Thoracic aorta (tissue), 2 donors: ENCODE results near the gene LAMA1. TPM values are rescaled to one million over a fixed set of nuclear protein-coding genes. Genes with fewer than 3 reads are reported as not detected.

Experiments used
- ATAC-seq: fragments of 150-250 bp; one replicate; pipeline ENCODE4 v1.8.0; 2017; ENCODE audit warnings: low read depth; ENCODE audit not compliant: insufficient number of reproducible peaks, low FRiP score
- DNase-seq: peaks from one replicate; pipeline ENCODE4 v3.0.0-alpha.2; 2020; ENCODE audit warnings: low spot score
- H3K27ac ChIP-seq, 2 donors: fragments of 200-600 bp; sonication (generic); 1 replicate in 1 of 2; 2 replicates in 1 of 2; pipeline ENCODE4 v1.5.1; 2016; ENCODE audit warnings: mild to moderate bottlenecking in 2 of 2, moderate library complexity in 2 of 2
- H3K27me3 ChIP-seq: fragments of 200-600 bp; sonication (generic); replicated peaks from 2 replicates; pipeline ENCODE4 v1.6.0; 2016; ENCODE audit warnings: mild to moderate bottlenecking; ENCODE audit not compliant: insufficient read depth
- H3K36me3 ChIP-seq: fragments of 200-600 bp; sonication (generic); one replicate; pipeline ENCODE4 v1.5.1; 2016
- H3K4me1 ChIP-seq, 2 donors: fragments of 200-600 bp; sonication (generic); 1 replicate in 1 of 2; 2 replicates in 1 of 2; pipeline versions ENCODE4 v1.5.1 to v1.6.0; 2016; ENCODE audit warnings: low read depth in 2 of 2, mild to moderate bottlenecking in 1 of 2; ENCODE audit not compliant: control insufficient read depth in 1 of 2
- H3K4me3 ChIP-seq: fragments of 200-600 bp; sonication (generic); 2 replicates; pipeline ENCODE4 v1.5.1; 2016; ENCODE audit warnings: mild to moderate bottlenecking
- H3K9me3 ChIP-seq: fragments of 200-600 bp; sonication (generic); 2 replicates; pipeline ENCODE4 v1.5.1; 2016
- total RNA-seq, 2 donors: library from RNA; depleted of rRNA; stranded (reverse); fragments of >200 nt; gene quantifications; one replicate each; pipeline versions ENCODE4 v1.1.0 to v1.2.3, GENCODE V29; 2016
- TF ChIP-seq, protein P1 (sequence below): fragments of 200-600 bp; sonication (generic); IDR thresholded peaks from one replicate; pipeline ENCODE4 v1.5.1; 2019; ENCODE audit warnings: antibody characterized with exemption

LAMA1 gene
- total RNA-seq, 2 donors from 2014 or later, result 0.56 TPM; not detected in 1

DNA sequence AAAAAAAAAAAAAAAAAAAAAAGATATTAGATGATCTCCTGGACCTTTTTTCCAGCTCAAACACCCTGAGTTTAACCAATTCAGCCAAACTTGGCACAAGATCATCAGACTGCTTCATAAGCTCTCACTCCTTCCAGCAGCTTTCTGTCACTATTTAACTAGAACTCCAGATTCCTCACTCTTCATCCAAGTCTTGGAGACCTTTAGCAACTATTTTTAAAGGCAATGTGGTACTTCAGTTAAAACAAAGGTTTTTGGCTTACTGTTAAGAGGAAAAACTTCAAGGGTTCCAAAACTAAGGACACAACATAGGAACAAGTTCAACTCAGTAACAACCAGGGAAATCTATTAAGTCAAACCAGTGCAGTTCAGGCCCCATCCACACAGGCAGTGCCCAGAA is 23.2 kb downstream of the LAMA1 start:
- Histone ChIP-seq H3K4me3 (no peak overlapping the region), H3K36me3 (no peaks in the 10 kb centered on the region), H3K9me3 (no peaks in the 10 kb centered on the region), H3K4me1 (peaks cover 4 to 19% of the 10 kb centered on the region in 2 donors), H3K27me3 (no peaks in the 10 kb centered on the region), H3K27ac (peak overlapping the region in 1 of 2 donors; percentile 30)
- DNase-seq, result no peak
- TF ChIP-seq, protein P1, sequence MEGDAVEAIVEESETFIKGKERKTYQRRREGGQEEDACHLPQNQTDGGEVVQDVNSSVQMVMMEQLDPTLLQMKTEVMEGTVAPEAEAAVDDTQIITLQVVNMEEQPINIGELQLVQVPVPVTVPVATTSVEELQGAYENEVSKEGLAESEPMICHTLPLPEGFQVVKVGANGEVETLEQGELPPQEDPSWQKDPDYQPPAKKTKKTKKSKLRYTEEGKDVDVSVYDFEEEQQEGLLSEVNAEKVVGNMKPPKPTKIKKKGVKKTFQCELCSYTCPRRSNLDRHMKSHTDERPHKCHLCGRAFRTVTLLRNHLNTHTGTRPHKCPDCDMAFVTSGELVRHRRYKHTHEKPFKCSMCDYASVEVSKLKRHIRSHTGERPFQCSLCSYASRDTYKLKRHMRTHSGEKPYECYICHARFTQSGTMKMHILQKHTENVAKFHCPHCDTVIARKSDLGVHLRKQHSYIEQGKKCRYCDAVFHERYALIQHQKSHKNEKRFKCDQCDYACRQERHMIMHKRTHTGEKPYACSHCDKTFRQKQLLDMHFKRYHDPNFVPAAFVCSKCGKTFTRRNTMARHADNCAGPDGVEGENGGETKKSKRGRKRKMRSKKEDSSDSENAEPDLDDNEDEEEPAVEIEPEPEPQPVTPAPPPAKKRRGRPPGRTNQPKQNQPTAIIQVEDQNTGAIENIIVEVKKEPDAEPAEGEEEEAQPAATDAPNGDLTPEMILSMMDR, result no peak
- no peak for ATAC-seq

DNA sequence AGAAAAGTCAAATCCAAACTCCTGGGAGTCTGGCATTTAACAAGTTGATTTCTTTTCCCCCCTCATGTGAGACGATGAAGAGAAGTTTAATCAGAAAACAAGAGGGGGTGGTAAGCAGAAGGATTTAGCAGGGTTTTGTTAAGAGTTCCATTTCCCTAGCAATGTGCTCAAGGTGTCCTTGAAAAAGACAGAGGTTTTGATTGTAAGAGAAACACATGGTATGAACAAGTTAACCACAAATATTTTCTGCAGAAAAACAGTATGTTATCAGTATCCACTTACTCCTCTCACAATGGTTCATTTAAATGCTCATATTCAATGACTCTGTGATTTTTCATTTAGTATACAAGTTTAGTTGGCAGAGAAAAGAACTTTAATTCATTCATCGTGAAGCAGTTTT is 26.8 kb downstream of the LAMA1 start:
- no peaks in the 10 kb centered on the region for H3K9me3 ChIP-seq
- TF ChIP-seq, protein P1, result no peak
- no peak for DNase-seq
- H3K36me3 ChIP-seq, result no peaks in the 10 kb centered on the region
- no peak overlapping the region for H3K4me3 ChIP-seq
- no peak overlapping the region for H3K27ac ChIP-seq
- no peak for ATAC-seq
- H3K4me1 ChIP-seq, result peaks cover 4 to 13% of the 10 kb centered on the region in 2 donors
- no peaks in the 10 kb centered on the region for H3K27me3 ChIP-seq

DNA sequence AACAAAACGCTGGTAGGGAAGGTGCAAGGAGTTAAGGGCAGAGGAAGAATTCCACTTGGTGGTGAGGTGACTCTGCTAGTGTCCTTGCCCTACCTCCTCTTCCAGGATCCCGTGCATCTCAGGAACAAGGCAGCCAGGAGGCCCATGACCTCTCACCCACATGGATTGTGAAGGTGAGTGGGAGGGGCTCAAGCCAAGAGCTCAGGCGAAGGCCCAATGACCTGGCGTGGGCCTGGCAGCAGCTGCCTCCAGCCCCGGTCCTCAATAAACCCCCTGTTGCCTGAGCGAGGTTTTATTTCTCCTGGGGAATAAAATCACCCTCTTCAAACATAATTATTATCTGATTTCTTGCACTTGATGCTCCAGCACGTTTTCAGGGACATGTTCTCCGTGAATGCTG is 28.2 kb downstream of the LAMA1 start:
- Histone ChIP-seq H3K27me3 (no peaks in the 10 kb centered on the region), H3K27ac (no peak overlapping the region), H3K36me3 (no peaks in the 10 kb centered on the region), H3K9me3 (no peaks in the 10 kb centered on the region), H3K4me1 (peaks cover 4 to 6% of the 10 kb centered on the region in 2 donors), H3K4me3 (no peak overlapping the region)
- DNase-seq, result no peak
- TF ChIP-seq, protein P1, result no peak
- ATAC-seq, result no peak

DNA sequence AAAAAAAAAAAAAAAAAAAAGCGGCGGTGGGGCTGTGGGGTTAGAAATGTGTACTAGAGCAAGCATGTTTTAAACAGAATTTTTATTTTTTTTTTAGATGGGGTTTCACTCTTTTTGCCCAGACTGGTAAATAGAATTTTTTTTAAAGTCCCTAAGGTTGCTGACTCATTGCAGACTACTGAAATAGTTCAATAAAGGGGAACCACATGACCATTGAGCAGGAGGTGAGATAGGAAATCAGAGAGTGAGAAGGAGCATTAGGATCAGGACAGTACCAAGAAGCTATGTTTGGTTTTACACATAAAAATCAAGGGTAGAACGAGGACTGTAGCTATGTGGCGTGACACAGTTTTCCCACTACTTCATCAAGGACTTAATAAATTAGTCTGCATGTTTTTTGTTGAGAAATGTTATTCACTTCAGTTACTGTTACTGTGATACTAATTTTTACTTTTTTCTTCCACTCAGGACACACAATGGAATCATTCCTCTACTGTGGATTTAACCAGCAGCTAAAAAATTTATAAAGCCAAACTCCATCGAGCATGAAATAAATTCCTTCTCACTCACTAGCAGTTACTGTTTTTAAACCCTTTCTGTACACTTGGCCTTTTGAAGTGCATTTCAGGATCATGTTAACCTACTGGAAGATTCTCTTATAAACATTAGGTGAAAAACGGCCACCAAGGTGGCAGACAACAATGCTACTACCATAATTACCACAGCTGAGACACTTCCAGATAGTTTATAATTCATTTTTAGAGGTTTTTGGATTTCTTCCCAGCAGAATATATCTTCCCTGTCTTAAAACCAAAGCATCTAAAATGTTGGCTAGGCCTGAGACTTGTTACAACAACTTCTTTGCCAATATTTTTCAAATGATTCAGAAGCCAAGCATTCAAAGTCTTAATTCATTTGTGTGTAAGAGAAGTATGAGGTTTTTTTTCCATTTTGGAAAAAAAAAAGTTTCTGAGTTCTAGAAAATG is 33.2 kb downstream of the LAMA1 start:
- TF ChIP-seq, protein P1, result no peak
- no peaks in the 10 kb centered on the region for H3K27me3 ChIP-seq
- H3K4me3 ChIP-seq, result no peak overlapping the region
- H3K27ac ChIP-seq, result peak overlapping the region; percentile 26 to 58
- H3K4me1 ChIP-seq, result peaks cover 16 to 22% of the 10 kb centered on the region in 2 donors
- H3K36me3 ChIP-seq, result no peaks in the 10 kb centered on the region
- ATAC-seq (peak; percentile 2), DNase-seq (no peak)
- no peaks in the 10 kb centered on the region for H3K9me3 ChIP-seq

DNA sequence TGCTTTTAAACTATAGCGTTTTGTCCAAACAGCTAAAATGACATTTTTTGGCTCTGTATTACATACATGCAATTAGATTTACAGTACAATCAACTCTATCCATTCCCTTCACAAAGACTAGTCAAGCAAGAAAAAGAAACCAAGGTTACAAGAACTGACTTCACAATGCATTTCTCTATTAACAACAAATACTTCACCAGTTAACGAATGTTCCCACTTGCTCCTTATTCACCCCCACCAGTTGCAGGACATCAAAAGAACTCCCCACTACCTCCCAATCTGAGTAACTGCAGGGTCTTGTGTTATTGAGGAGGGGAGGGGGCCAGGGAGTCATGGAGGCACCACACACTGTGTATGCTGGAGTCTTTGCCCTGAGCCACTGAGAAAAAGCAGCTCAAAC is 34.9 kb downstream of the LAMA1 start:
- H3K27ac ChIP-seq, result no peak overlapping the region
- no peak overlapping the region for H3K4me3 ChIP-seq
- H3K4me1 ChIP-seq, result peaks cover 16 to 22% of the 10 kb centered on the region in 2 donors
- no peaks in the 10 kb centered on the region for H3K27me3 ChIP-seq
- H3K36me3 ChIP-seq, result no peaks in the 10 kb centered on the region
- TF ChIP-seq, protein P1, result no peak
- ATAC-seq (no peak), DNase-seq (no peak)
- H3K9me3 ChIP-seq, result no peaks in the 10 kb centered on the region
